ENCODE measurements around the gene GABRB3.

Gene GABRB3

GRCh38 chr15:26806574-26806973, 33.7 kb upstream of the GABRB3 start:
- ATAC-seq, result no peak
- TF ChIP-seq SNAI2 (CRISPR knock-in tag; IDR thresholded peaks at IDR 0.05), result no peak
- TF ChIP-seq OSR1 (CRISPR knock-in tag; IDR thresholded peaks at IDR 0.05), result no peak
- no peak for TF ChIP-seq PPARA (CRISPR knock-in tag; IDR thresholded peaks at IDR 0.05; ENCODE audit: borderline replicate concordance)
- TF ChIP-seq TCF4 (CRISPR knock-in tag; IDR thresholded peaks at IDR 0.05; ENCODE audit: borderline replicate concordance), result no peak
- no peak for TF ChIP-seq TOX (CRISPR knock-in tag; IDR thresholded peaks at IDR 0.05; ENCODE audit: borderline replicate concordance)
- TF ChIP-seq ARNTL (CRISPR knock-in tag; IDR thresholded peaks at IDR 0.05; ENCODE audit: borderline replicate concordance, low read depth), result no peak
- no peak for TF ChIP-seq BACH2 (CRISPR knock-in tag; IDR thresholded peaks at IDR 0.05; ENCODE audit: borderline replicate concordance)
- no peak for TF ChIP-seq ZNF565 (CRISPR knock-in tag; conservative IDR thresholded peaks at IDR 0.05; ENCODE audit: low read depth)
- no peak for TF ChIP-seq ZFP3 (CRISPR knock-in tag; IDR thresholded peaks at IDR 0.05)
- TF ChIP-seq ZNF8 (CRISPR knock-in tag; IDR thresholded peaks at IDR 0.05), result no peak
- no peak for TF ChIP-seq RARB (CRISPR knock-in tag; IDR thresholded peaks at IDR 0.05)
- no peak for TF ChIP-seq POU6F1 (CRISPR knock-in tag; IDR thresholded peaks at IDR 0.05; ENCODE audit: borderline replicate concordance, low read depth)
- TF ChIP-seq CSDC2 (CRISPR knock-in tag; IDR thresholded peaks at IDR 0.05), result no peak
- TF ChIP-seq, protein P1, sequence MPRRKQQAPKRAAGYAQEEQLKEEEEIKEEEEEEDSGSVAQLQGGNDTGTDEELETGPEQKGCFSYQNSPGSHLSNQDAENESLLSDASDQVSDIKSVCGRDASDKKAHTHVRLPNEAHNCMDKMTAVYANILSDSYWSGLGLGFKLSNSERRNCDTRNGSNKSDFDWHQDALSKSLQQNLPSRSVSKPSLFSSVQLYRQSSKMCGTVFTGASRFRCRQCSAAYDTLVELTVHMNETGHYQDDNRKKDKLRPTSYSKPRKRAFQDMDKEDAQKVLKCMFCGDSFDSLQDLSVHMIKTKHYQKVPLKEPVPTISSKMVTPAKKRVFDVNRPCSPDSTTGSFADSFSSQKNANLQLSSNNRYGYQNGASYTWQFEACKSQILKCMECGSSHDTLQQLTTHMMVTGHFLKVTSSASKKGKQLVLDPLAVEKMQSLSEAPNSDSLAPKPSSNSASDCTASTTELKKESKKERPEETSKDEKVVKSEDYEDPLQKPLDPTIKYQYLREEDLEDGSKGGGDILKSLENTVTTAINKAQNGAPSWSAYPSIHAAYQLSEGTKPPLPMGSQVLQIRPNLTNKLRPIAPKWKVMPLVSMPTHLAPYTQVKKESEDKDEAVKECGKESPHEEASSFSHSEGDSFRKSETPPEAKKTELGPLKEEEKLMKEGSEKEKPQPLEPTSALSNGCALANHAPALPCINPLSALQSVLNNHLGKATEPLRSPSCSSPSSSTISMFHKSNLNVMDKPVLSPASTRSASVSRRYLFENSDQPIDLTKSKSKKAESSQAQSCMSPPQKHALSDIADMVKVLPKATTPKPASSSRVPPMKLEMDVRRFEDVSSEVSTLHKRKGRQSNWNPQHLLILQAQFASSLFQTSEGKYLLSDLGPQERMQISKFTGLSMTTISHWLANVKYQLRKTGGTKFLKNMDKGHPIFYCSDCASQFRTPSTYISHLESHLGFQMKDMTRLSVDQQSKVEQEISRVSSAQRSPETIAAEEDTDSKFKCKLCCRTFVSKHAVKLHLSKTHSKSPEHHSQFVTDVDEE (CRISPR knock-in tag; IDR thresholded peaks at IDR 0.05), result no peak
- TF ChIP-seq ZFP30 (CRISPR knock-in tag; IDR thresholded peaks at IDR 0.05), result no peak
- TF ChIP-seq GLIS3 (CRISPR knock-in tag; IDR thresholded peaks at IDR 0.05), result no peak
- no peak for TF ChIP-seq ESRRG (CRISPR knock-in tag; IDR thresholded peaks at IDR 0.05)
- TF ChIP-seq, protein P2, sequence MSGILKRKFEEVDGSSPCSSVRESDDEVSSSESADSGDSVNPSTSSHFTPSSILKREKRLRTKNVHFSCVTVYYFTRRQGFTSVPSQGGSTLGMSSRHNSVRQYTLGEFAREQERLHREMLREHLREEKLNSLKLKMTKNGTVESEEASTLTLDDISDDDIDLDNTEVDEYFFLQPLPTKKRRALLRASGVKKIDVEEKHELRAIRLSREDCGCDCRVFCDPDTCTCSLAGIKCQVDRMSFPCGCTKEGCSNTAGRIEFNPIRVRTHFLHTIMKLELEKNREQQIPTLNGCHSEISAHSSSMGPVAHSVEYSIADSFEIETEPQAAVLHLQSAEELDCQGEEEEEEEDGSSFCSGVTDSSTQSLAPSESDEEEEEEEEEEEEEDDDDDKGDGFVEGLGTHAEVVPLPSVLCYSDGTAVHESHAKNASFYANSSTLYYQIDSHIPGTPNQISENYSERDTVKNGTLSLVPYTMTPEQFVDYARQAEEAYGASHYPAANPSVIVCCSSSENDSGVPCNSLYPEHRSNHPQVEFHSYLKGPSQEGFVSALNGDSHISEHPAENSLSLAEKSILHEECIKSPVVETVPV (CRISPR knock-in tag; IDR thresholded peaks at IDR 0.05), result no peak

DNA sequence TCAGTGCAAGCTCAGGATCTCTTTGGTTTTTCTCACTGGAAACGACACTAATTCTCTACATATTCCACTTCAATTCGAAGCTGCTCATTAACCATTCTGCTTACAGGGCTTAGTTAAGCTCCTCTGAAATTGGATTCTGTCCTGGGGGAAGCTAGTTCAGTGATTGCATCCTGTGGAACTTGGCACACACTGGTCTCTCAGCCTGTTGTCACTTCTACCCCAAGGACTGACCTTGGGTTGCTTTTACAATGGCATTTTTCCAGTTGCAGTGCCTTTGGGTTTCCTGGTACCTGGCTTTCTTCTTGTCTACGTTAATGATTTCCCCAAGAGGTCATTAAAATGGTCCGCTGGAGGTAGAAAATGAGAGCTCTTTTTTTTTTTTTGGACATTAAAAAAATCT, 33.3 kb upstream of the GABRB3 start:
- TF ChIP-seq ZFP3 (CRISPR knock-in tag; IDR thresholded peaks at IDR 0.05) (no peak), PATZ1 (CRISPR knock-in tag; IDR thresholded peaks at IDR 0.05; ENCODE audit: borderline replicate concordance) (no peak), POU6F1 (CRISPR knock-in tag; IDR thresholded peaks at IDR 0.05; ENCODE audit: borderline replicate concordance, low read depth) (no peak), BACH2 (CRISPR knock-in tag; IDR thresholded peaks at IDR 0.05; ENCODE audit: borderline replicate concordance) (no peak), ESRRG (CRISPR knock-in tag; IDR thresholded peaks at IDR 0.05) (no peak), PPARA (CRISPR knock-in tag; IDR thresholded peaks at IDR 0.05; ENCODE audit: borderline replicate concordance) (no peak), ZNF8 (CRISPR knock-in tag; IDR thresholded peaks at IDR 0.05) (no peak)
- TF ChIP-seq, protein P1 (CRISPR knock-in tag; IDR thresholded peaks at IDR 0.05), result no peak
- TF ChIP-seq, protein P2 (CRISPR knock-in tag; IDR thresholded peaks at IDR 0.05), result no peak
- ATAC-seq, result no peak

All from SK-N-SH treated with all-trans-retinoic acid at 6 μM for 48 hours (cell line).